Endometrial microvascular endothelial cells (primary cell): ENCODE data around the gene TCAIM. TPM values are rescaled to one million over a fixed set of nuclear protein-coding genes. Genes with fewer than 3 reads are reported as not detected.
"Not testable (repeated sequence)": the region's sequence is repeated elsewhere in the genome, so short reads cannot be mapped to it uniquely, and the experiment has no call there.

Experiments used
- in situ Hi-C: cut with HindIII; loops from 2 replicates; pipeline ENCODE4 v1.10.0; 2017; ENCODE audit warnings: low sequenced_read_pairs, low pct_unique_long_range_greater_than_20kb; ENCODE audit errors: inconsistent ontology term
- total RNA-seq: library from RNA; depleted of rRNA; stranded (reverse); fragments of >200 nt; gene quantifications from one replicate; pipeline ENCODE4 v1.2.3, GENCODE V29; 2015; ENCODE audit errors: inconsistent ontology term

The TCAIM gene
- total RNA-seq, 1 donor from 2014 or later, result 37.9 TPM

GRCh38 chr3:44340058-44340395 lies 1.5 kb downstream of the TCAIM start:
- in situ Hi-C loops, result no loop called here

- in situ Hi-C loops, result no loop called here
Measured at GRCh38 chr3:44342176-44342790, 3.7 kb downstream of the TCAIM start.

- in situ Hi-C loops, result no loop called here
Measured at GRCh38 chr3:44343421-44343820, 4.9 kb downstream of the TCAIM start.

- in situ Hi-C loops, result not testable (repeated sequence)
Measured at GRCh38 chr3:44346590-44346989, 8.0 kb downstream of the TCAIM start.

GRCh38 chr3:44348993-44349392 lies 10.4 kb downstream of the TCAIM start:
- in situ Hi-C loops, result no loop called here

- in situ Hi-C loops, result no loop called here
Measured at GRCh38 chr3:44353355-44353924, 14.9 kb downstream of the TCAIM start.

GRCh38 chr3:44355362-44356033 lies 16.9 kb downstream of the TCAIM start:
- in situ Hi-C loops, result no loop called here

GRCh38 chr3:44359146-44359751 lies 20.7 kb downstream of the TCAIM start:
- in situ Hi-C loops, result no loop called here

GRCh38 chr3:44363591-44363990 lies 25.0 kb downstream of the TCAIM start:
- in situ Hi-C loops, result no loop called here

- in situ Hi-C loops, result no loop called here
Measured at GRCh38 chr3:44365952-44366351, 27.4 kb downstream of the TCAIM start.

GRCh38 chr3:44375450-44375849 lies 36.9 kb downstream of the TCAIM start:
- in situ Hi-C loops, result no loop called here

GRCh38 chr3:44387404-44387803 lies 48.8 kb downstream of the TCAIM start:
- in situ Hi-C loops, result no loop called here

GRCh38 chr3:44392489-44392888 lies 53.9 kb downstream of the TCAIM start:
- in situ Hi-C loops, result no loop called here

- in situ Hi-C loops, result no loop called here
Measured at GRCh38 chr3:44395714-44396113, 57.1 kb downstream of the TCAIM start.

GRCh38 chr3:44396200-44397171 lies 57.9 kb downstream of the TCAIM start:
- in situ Hi-C loops, result no loop called here

- in situ Hi-C loops, result not testable (repeated sequence)
Measured at GRCh38 chr3:44398271-44398670, 59.7 kb downstream of the TCAIM start.

GRCh38 chr3:44398853-44399252 lies 60.3 kb downstream of the TCAIM start:
- in situ Hi-C loops, result no loop called here

- in situ Hi-C loops, result no loop called here
Measured at GRCh38 chr3:44400771-44401170, 62.2 kb downstream of the TCAIM start.

- in situ Hi-C loops, result no loop called here
Measured at GRCh38 chr3:44402548-44402947, 64.0 kb downstream of the TCAIM start.
